Measurements from ENCODE around the gene NUBP2. TPM values are rescaled to one million over a fixed set of nuclear protein-coding genes. Genes with fewer than 3 reads are reported as not detected.

NUBP2 gene
- total RNA-seq, 2 experiments from 2014 or later = 37.9 to 42.4 TPM

DNA sequence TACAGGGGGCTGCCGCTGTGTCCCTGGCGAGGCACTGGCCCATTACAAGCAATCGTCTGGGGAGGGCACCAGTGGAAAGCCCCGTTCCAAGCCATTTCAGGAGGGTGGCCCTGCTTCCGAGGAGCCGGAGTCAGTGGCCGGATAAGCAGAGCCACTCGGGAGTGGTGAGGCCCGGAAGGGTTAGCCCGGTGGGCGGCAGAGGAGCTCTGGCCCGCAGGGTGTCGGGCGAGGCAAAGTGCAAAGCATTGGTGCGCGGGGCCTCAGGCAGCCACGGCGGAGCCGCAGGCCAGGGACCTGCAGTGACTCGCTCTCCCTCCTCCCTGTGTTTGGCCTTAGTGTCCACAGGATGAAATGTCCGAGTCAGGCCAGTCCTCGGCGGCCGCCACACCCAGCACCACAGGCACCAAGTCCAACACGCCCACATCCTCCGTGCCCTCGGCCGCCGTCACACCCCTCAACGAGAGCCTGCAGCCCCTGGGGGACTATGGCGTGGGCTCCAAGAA is 36.0 kb upstream of the NUBP2 start:
- no peak for DNase-seq
- H3K9me3 Mint-ChIP-seq = no peaks in the 10 kb centered on the region
- no peaks in the 10 kb centered on the region for H3K27me3 Mint-ChIP-seq (ENCODE audit: low read depth)
- H3K4me3 Mint-ChIP-seq = no peak overlapping the region
- CTCF ChIA-PET = interaction anchor here (0.6 kb wide), 1 partner anchor 71 kb away, joined by 3 read pairs; no protein-coding TSS in a partner anchor
- no peaks in the 10 kb centered on the region for H3K4me1 Mint-ChIP-seq (ENCODE audit: low read depth)
- H3K36me3 Mint-ChIP-seq (ENCODE audit: low read depth) = peaks cover 2% of the 10 kb centered on the region
- intact Hi-C loops (cut with micrococcal nuclease) = no loop called here
- H3K27ac Mint-ChIP-seq = no peak overlapping the region

DNA sequence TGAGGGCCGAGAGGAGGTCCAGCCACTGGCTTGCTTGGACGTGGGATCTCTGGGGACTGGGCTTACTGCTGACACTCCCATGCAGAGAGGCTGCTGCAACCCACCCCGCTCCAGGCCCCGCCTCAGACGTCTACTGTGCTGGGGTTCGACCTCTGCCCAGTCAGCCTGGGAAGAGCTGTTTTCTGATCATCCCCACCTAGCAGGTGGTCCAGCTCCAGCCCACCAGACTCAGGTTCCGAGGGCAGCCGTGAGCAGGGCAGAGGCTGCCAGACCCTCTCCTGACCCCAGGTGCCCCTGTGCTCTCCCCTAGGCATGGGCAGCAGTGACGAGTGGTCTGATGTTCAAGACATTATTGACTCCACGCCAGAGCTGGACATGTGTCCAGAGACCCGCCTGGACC is 34.8 kb upstream of the NUBP2 start:
- CTCF ChIA-PET = no interaction called here
- Mint-ChIP-seq H3K27ac (no peak overlapping the region), H3K9me3 (no peaks in the 10 kb centered on the region)

DNA sequence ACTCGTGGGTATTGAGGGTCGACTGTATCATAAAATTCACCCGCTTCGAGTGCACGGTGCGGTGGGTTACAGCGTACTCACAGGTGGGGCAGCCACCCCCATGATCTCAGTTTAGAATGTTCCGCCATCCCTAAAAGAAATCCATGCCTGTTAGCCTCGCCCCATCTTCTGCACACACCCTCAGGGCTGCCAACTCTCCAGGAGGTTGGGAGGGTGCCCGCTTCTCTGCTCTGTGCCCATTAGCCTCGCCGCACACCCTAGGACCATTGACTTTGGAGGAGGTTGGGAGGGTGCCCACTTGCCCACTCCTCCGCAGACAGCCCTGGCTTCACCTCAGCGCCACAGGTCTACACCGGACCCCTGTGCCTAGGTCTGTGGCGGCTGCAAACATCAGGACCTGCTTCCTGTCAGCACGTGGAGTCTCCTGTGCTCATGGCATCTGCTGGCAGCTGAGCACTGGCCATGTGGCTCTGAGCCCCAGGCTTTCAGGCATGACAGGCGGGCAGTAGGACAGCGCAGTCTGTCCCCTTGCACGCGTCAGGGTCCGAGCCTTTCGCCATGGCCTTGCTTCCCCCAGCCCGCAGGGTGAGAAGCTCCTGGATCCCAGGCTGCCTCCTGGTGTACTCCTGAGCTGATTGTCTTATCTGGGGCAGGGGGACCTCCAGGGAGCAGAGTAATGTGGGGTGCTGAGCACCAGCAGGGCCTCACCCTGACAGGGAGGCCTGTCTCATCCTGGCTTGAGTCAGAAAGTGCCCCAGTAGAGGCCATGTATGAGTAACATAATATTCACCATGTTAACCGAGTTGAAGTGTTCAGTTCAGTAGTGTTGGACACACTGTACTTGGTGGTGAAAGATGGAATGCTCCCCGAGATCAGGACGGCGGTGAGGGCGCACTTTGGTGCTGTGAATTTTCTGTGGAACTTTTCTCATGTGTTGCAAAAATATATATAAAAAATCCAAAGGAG is 33.3 kb upstream of the NUBP2 start:
- Mint-ChIP-seq H3K4me3 (no peak overlapping the region), H3K27me3 (ENCODE audit: low read depth) (no peaks in the 10 kb centered on the region), H3K4me1 (ENCODE audit: low read depth) (no peaks in the 10 kb centered on the region), H3K27ac (no peak overlapping the region), H3K9me3 (no peaks in the 10 kb centered on the region), H3K36me3 (ENCODE audit: low read depth) (peaks cover 4% of the 10 kb centered on the region)
- no peak for DNase-seq
- CTCF ChIA-PET = interaction anchor here (0.8 kb wide), 1 partner anchor 25 kb away, joined by 3 read pairs; no protein-coding TSS in a partner anchor
- intact Hi-C loops (cut with micrococcal nuclease) = no loop called here

More for the DNA sequence above, 34.8 kb upstream of the NUBP2 start:
- no peak for DNase-seq
- no peaks in the 10 kb centered on the region for H3K4me1 Mint-ChIP-seq (ENCODE audit: low read depth)
- no peaks in the 10 kb centered on the region for H3K27me3 Mint-ChIP-seq (ENCODE audit: low read depth)
- intact Hi-C loops (cut with micrococcal nuclease) = no loop called here
- H3K4me3 Mint-ChIP-seq = no peak overlapping the region
- H3K36me3 Mint-ChIP-seq (ENCODE audit: low read depth) = peaks cover 4% of the 10 kb centered on the region

DNA sequence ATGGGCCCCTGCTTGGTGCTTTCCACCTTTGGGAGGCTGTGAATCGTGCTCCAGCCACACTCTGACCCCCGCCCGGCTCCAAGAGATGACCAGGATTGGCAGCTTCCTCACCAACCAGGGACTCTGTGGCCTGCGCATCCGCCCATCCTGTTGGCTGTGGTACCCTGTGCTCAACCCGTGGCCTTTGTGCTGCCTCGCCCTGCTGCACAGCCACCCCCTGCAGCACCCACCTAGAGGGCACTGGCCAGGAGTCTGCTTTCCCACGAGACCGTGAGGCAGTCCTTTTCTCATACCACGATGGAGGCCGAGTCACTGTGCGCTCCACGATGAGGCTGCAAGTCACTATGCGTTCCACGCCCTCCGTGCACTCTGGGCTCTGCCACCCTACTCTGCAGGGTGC is 30.8 kb upstream of the NUBP2 start:
- Mint-ChIP-seq H3K4me3 (no peak overlapping the region), H3K27me3 (ENCODE audit: low read depth) (no peaks in the 10 kb centered on the region), H3K4me1 (ENCODE audit: low read depth) (peaks cover 3% of the 10 kb centered on the region), H3K36me3 (ENCODE audit: low read depth) (peaks cover 2% of the 10 kb centered on the region), H3K27ac (no peak overlapping the region), H3K9me3 (no peaks in the 10 kb centered on the region)
- DNase-seq = no peak
- intact Hi-C loops (cut with micrococcal nuclease) = no loop called here
- CTCF ChIA-PET = no interaction called here

DNA sequence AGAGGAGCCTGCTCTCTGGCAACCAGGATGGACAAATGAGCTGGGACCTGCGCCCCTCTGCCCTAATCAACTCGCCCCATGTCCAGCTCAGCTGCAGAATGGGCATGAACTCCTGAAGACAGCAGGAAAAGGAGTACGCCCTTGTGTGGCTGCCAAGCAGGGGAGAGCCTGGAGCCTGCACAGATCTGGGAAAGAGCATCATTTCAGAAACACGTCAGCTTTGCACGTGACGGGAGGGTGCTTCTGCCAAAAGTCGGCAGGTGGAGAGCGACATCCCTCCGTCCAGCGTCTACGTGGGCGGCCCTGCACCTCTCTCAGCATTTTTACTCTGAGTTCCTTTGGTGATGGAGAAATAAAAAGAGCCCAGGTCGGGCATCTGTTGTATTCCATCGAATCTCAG is 29.9 kb upstream of the NUBP2 start:
- Mint-ChIP-seq H3K36me3 (ENCODE audit: low read depth) (peaks cover 2% of the 10 kb centered on the region), H3K4me3 (no peak overlapping the region), H3K27ac (no peak overlapping the region), H3K9me3 (no peaks in the 10 kb centered on the region), H3K4me1 (ENCODE audit: low read depth) (peaks cover 10% of the 10 kb centered on the region), H3K27me3 (ENCODE audit: low read depth) (no peaks in the 10 kb centered on the region)
- intact Hi-C loops (cut with micrococcal nuclease) = no loop called here
- DNase-seq = no peak
- CTCF ChIA-PET = interaction anchor here (0.6 kb wide), 1 partner anchor 22 kb away, joined by 3 read pairs; no protein-coding TSS in a partner anchor

DNA sequence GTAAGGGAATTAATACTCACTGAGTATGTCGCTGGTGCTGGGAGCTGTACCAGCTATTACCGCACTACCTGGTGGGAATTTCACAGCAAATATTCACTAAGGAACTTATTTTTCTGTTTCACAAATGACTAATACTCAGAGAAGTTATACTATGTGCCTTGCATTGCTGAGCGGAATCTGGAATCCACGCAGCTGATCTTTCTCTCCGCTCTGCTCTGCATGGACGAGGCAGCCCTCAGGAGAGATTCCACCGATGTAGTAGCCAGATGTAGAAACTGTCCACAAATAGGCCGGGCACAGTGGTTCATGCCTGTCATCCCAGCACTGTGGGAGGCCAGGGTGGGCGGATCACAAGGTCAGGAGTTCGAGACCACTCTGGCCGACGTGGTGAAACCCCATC is 28.6 kb upstream of the NUBP2 start:
- H3K4me1 Mint-ChIP-seq (ENCODE audit: low read depth) = peaks cover 10% of the 10 kb centered on the region
- H3K9me3 Mint-ChIP-seq = no peaks in the 10 kb centered on the region
- intact Hi-C loops (cut with micrococcal nuclease) = no loop called here
- CTCF ChIA-PET = no interaction called here
- no peak overlapping the region for H3K4me3 Mint-ChIP-seq
- DNase-seq = no peak
- no peaks in the 10 kb centered on the region for H3K27me3 Mint-ChIP-seq (ENCODE audit: low read depth)
- H3K36me3 Mint-ChIP-seq (ENCODE audit: low read depth) = peaks cover 2% of the 10 kb centered on the region
- H3K27ac Mint-ChIP-seq = no peak overlapping the region

DNA sequence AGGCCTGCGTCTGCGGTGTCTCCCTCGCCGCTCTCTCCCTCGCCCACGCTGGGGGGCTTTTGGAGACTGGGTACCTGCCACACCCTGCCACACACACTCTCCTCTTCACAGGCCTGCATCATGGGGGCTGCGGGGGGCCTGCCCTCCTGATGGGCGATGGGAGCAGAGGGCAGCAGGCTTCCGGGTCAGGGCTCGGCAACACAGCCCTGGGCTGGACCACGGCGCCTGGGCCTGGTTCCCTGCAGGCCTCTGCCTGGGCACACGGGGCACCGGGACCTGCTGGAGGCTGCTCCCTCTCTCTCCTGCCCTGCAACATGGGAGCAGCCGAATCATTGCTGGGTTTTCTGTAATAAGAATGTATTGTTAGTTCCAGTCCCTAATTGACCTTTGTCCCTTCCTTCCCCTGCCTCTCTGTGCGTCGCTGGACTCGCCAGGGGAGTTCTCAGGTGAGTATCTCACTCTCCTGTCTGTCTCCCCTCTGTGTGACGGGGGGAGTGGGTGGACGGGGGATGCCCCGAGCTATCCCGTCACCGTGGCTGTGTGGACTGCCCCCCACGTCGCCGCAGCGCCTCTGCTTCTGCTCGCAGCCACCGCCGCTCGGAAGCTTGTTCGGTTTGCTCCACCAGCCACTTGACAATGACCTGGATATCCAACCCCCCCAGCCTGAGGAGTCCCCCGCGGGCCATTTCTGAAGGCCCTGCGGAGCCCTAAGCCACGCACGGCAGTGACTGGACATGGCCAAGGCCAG is 24.9 kb upstream of the NUBP2 start:
- no peak overlapping the region for H3K27ac Mint-ChIP-seq
- no peak for DNase-seq
- H3K9me3 Mint-ChIP-seq = no peaks in the 10 kb centered on the region
- H3K27me3 Mint-ChIP-seq (ENCODE audit: low read depth) = no peaks in the 10 kb centered on the region
- no peak overlapping the region for H3K4me3 Mint-ChIP-seq
- intact Hi-C loops (cut with micrococcal nuclease) = no loop called here
- CTCF ChIA-PET = no interaction called here
- peaks cover 10% of the 10 kb centered on the region for H3K4me1 Mint-ChIP-seq (ENCODE audit: low read depth)
- peaks cover 3% of the 10 kb centered on the region for H3K36me3 Mint-ChIP-seq (ENCODE audit: low read depth)

DNA sequence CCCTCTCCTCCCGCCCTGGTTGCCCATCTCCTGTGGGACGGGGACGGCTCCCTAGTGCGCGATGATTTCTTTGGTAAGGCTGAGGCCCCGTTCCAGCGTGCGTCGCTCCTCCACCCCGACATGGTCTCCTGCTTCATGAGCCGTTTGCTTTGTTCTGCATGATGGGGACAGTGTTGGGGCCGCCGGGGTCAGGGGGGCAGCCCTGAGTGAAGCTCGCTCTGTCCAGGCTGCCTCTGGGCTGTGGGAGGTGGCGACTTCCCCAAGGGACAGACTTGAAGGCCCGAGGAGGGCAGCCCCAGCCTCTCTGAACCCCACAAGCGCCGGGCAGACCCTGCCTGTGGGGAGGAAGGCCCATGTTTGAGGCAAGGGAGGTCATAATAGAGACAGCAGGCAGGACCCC is 23.8 kb upstream of the NUBP2 start:
- Mint-ChIP-seq H3K4me3 (no peak overlapping the region), H3K27me3 (ENCODE audit: low read depth) (no peaks in the 10 kb centered on the region), H3K36me3 (ENCODE audit: low read depth) (peaks cover 3% of the 10 kb centered on the region), H3K27ac (no peak overlapping the region), H3K9me3 (no peaks in the 10 kb centered on the region), H3K4me1 (ENCODE audit: low read depth) (peaks cover 10% of the 10 kb centered on the region)
- DNase-seq = no peak
- CTCF ChIA-PET = no interaction called here
- intact Hi-C loops (cut with micrococcal nuclease) = no loop called here

DNA sequence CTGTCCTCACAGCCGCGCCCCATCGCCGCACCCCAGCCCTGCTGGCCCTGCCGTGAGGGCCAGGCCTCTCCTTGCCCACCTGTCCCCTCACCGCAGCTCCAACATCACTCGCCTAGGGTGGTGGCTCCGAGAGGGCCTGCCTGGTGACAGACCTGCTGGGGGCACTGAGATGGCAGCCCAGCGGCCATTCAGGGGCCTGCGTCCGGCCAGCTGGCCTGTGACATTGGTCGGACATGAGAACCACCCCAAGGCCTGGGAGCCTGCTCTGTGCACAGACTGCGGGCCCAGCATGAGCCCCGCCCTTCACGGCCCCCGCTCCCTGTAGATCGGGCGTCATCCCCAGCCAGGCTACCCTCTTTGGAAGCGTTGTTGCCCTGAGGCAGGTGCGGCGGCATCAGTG is 23.2 kb upstream of the NUBP2 start:
- H3K9me3 Mint-ChIP-seq = no peaks in the 10 kb centered on the region
- intact Hi-C loops (cut with micrococcal nuclease) = no loop called here
- H3K27ac Mint-ChIP-seq = no peak overlapping the region
- H3K4me3 Mint-ChIP-seq = no peak overlapping the region
- CTCF ChIA-PET = no interaction called here
- H3K27me3 Mint-ChIP-seq (ENCODE audit: low read depth) = no peaks in the 10 kb centered on the region
- H3K36me3 Mint-ChIP-seq (ENCODE audit: low read depth) = peaks cover 3% of the 10 kb centered on the region
- no peak for DNase-seq
- H3K4me1 Mint-ChIP-seq (ENCODE audit: low read depth) = peaks cover 10% of the 10 kb centered on the region

DNA sequence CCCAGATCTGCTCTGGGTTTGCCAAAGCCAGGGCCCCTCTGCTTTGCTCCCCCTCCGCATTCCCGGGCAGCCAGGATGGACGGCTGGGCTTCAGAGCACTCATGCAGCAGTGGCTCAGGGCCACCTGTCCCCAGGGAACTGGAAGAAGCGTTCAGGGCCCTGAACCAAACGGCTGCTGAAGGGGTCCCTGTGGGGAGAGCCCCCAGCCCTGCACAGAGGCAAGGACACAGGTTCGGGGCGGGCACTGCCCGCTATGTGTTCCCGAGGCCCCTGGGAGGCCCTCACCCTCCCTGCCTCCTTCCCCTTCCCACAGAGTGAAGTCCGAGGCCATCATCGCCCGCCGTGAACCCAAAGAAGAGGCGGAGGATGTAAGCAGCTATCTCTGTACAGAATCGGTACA is 21.8 kb upstream of the NUBP2 start:
- CTCF ChIA-PET = no interaction called here
- Mint-ChIP-seq H3K4me1 (ENCODE audit: low read depth) (peaks cover 10% of the 10 kb centered on the region), H3K4me3 (no peak overlapping the region), H3K9me3 (no peaks in the 10 kb centered on the region), H3K27ac (no peak overlapping the region), H3K27me3 (ENCODE audit: low read depth) (no peaks in the 10 kb centered on the region), H3K36me3 (ENCODE audit: low read depth) (peaks cover 3% of the 10 kb centered on the region)
- no peak for DNase-seq
- intact Hi-C loops (cut with micrococcal nuclease) = no loop called here

DNA sequence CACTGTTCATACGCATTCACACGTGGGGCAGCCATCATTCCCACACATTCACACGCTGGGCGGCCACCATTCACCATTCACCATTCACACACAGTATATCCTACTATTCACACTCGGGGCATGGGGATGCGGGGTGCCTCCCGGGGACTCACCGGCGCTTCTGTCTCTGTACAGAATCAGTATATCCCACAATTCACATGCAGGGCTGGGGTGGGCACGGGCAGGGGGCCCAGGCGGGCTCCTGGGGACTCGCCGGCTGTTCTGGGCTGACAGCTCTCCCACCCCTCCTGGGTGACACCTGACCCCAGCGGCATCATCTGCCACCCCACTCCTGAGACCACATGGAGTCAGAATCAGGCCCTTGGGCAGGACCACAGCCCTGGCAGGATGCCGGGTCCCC is 21.0 kb upstream of the NUBP2 start:
- Mint-ChIP-seq H3K27ac (no peak overlapping the region), H3K4me3 (no peak overlapping the region), H3K36me3 (ENCODE audit: low read depth) (peaks cover 3% of the 10 kb centered on the region), H3K27me3 (ENCODE audit: low read depth) (no peaks in the 10 kb centered on the region), H3K4me1 (ENCODE audit: low read depth) (peaks cover 8% of the 10 kb centered on the region), H3K9me3 (no peaks in the 10 kb centered on the region)
- intact Hi-C loops (cut with micrococcal nuclease) = no loop called here
- no peak for DNase-seq
- CTCF ChIA-PET = no interaction called here

DNA sequence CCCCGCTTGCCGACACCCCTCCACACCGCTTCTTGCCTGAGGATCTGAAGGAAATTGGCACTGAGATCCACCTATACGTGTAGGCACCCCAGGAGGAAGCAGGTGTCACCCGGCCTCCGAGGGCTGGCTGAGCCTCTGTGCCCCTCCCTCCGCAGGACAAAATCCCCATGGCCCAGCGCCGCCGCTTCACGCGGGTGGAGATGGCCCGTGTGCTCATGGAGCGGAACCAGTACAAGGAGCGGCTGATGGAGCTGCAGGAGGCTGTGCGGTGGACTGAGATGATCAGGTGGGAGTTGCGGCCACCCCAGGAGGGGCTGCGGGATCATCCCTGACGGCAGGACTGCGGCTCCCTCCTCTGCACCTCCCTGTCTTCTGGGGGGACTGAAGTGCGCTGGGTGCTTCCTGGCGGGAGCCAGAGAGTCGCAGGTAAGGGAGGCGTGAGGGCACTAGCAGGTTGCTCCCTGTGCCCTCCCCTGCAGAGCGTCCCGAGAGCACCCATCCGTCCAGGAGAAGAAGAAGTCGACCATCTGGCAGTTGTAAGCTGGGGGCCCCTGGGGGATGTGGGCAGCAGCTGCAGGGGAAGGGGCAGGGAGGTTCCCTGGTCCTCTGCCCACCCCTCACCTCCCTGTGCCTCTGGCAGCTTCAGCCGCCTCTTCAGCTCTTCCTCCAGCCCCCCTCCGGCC is 20.4 kb upstream of the NUBP2 start:
- Mint-ChIP-seq H3K9me3 (no peaks in the 10 kb centered on the region), H3K27ac (no peak overlapping the region), H3K27me3 (ENCODE audit: low read depth) (no peaks in the 10 kb centered on the region), H3K4me3 (no peak overlapping the region), H3K36me3 (ENCODE audit: low read depth) (peaks cover 3% of the 10 kb centered on the region), H3K4me1 (ENCODE audit: low read depth) (peaks cover 3% of the 10 kb centered on the region)
- intact Hi-C loops (cut with micrococcal nuclease) = no loop called here
- CTCF ChIA-PET = no interaction called here
- DNase-seq = no peak

Measured in activated naive CD4-positive, alpha-beta T cell treated with anti-CD3 and anti-CD28 coated beads for 36 hours (primary cell).